SK-N-SH (cell line): ENCODE measurements around the gene TIMM17B. TPM values are rescaled to one million over a fixed set of nuclear protein-coding genes. Genes with fewer than 3 reads are reported as not detected.

Experiments
- CTCF ChIA-PET: fragments of 300-600, 350-600 bp; formaldehyde crosslinking; extraction: SDS; loops from one replicate; lab custom pipeline; 2021; lab: Yijun Ruan, JAX
- POLR2A ChIA-PET: fragments of 350-600 bp; sonication (Branson Sonifier 250); formaldehyde crosslinking; extraction: SDS; loops from one replicate; lab custom pipeline; 2020; ENCODE audit warnings: antibody characterized with exemption, inconsistent platforms; lab: Yijun Ruan, JAX
- DNase-seq: peaks from one replicate; pipeline ENCODE4 v3.0.0; 2012
- H2AFZ ChIP-seq: fragments of 200-600 bp; sonication (generic); 2 replicates; pipeline ENCODE4 v1.8.1; 2016; ENCODE audit warnings: antibody characterized with exemption, mild to moderate bottlenecking, low read depth
- H3F3A ChIP-seq: fragments of 200-600 bp; sonication (generic); replicated peaks from 2 replicates; pipeline ENCODE3; 2016; ENCODE audit warnings: antibody characterized with exemption, mild to moderate bottlenecking; ENCODE audit not compliant: insufficient read depth
- H3K27ac ChIP-seq, 2 experiments: fragments of 200-500 bp in 1 of 2; fragments of 200-600 bp in 1 of 2; sonication (Bioruptor generic) in 1 of 2; sonication (generic), shearing (Covaris generic) in 1 of 2; 2 replicates each; pipeline versions ENCODE4 v1.5.1 to v1.6.1; 2014 to 2016; ENCODE audit warnings: low read depth in 2 of 2, inconsistent platforms in 1 of 2, low read length in 1 of 2, mild to moderate bottlenecking in 1 of 2, mixed read lengths in 1 of 2
- H3K27me3 ChIP-seq: fragments of 200-600 bp; sonication (generic), shearing (Covaris generic); 2 replicates; pipeline ENCODE4 v1.6.1; 2016; ENCODE audit warnings: mixed run types; ENCODE audit not compliant: insufficient read depth
- H3K36me3 ChIP-seq, 2 experiments: fragments of 200-500 bp in 1 of 2; fragments of 200-600 bp in 1 of 2; sonication (Bioruptor generic) in 1 of 2; sonication (generic) in 1 of 2; replicated peaks in 1 of 2; 2 replicates each; pipeline versions ENCODE3 to v1.5.1; 2014 to 2016; ENCODE audit warnings: low read length in 1 of 2, mild to moderate bottlenecking in 1 of 2; ENCODE audit not compliant: insufficient read depth in 2 of 2, control insufficient read depth in 1 of 2
- H3K4me1 ChIP-seq, 2 experiments: fragments of 200-500 bp in 1 of 2; fragments of 200-600 bp in 1 of 2; sonication (Bioruptor generic) in 1 of 2; sonication (generic), shearing (Covaris generic) in 1 of 2; 2 replicates each; pipeline versions ENCODE4 v1.5.1 to v1.6.1; 2014 to 2016; ENCODE audit warnings: low read depth in 1 of 2, low read length in 1 of 2, mixed run types in 1 of 2; ENCODE audit not compliant: insufficient read depth in 2 of 2, control insufficient read depth in 1 of 2
- H3K4me2 ChIP-seq: fragments of 200-600 bp; sonication (generic), shearing (Covaris generic); 2 replicates; pipeline ENCODE4 v1.6.1; 2017; ENCODE audit warnings: mixed run types
- H3K4me3 ChIP-seq, 2 experiments: fragments of 200-500 bp in 1 of 2; fragments of 200-600 bp in 1 of 2; sonication (Bioruptor generic) in 1 of 2; sonication (generic), shearing (Covaris generic) in 1 of 2; 2 replicates each; pipeline versions ENCODE4 v1.5.1 to v1.8.1; 2014 to 2016; ENCODE audit warnings: low read depth in 2 of 2, inconsistent platforms in 1 of 2, low read length in 1 of 2, mild to moderate bottlenecking in 1 of 2, mixed read lengths in 1 of 2, moderate library complexity in 1 of 2
- H3K79me2 ChIP-seq: fragments of 200-600 bp; sonication (generic); 2 replicates; pipeline ENCODE4 v1.8.1; 2017; ENCODE audit warnings: mild to moderate bottlenecking; ENCODE audit not compliant: insufficient read depth
- H3K9ac ChIP-seq: fragments of 200-600 bp; sonication (generic); 2 replicates; pipeline ENCODE4 v1.6.1; 2017; ENCODE audit warnings: mixed run types
- H3K9me2 ChIP-seq: fragments of 200-600 bp; sonication (generic); 2 replicates; pipeline ENCODE4 v1.6.1; 2017; ENCODE audit warnings: mixed run types
- H3K9me3 ChIP-seq: fragments of 200-600 bp; sonication (generic); 2 replicates; pipeline ENCODE4 v1.6.1; 2017; ENCODE audit warnings: mixed run types, mild to moderate bottlenecking, moderate library complexity
- H4K20me1 ChIP-seq: fragments of 200-600 bp; sonication (generic); 2 replicates; pipeline ENCODE4 v1.6.1; 2017; ENCODE audit warnings: mild to moderate bottlenecking, mixed run types; ENCODE audit not compliant: insufficient read depth
- CTCF ChIP-seq: fragments of 200-600 bp; sonication (generic); IDR thresholded peaks from 2 replicates; pipeline ENCODE4 v1.6.1; 2017; ENCODE audit warnings: antibody characterized with exemption, mild to moderate bottlenecking, moderate library complexity
- EZH2phosphoT487 ChIP-seq: fragments of 200-600 bp; sonication (generic); IDR thresholded peaks from 2 replicates; pipeline ENCODE4 v1.6.1; 2017; ENCODE audit warnings: low read depth, mixed run types, mild to moderate bottlenecking, antibody characterized with exemption, moderate library complexity, borderline replicate concordance
- IRF3 ChIP-seq: fragments of 150-350 bp; IDR thresholded peaks from 2 replicates; pipeline ENCODE4 v1.6.1; 2016; ENCODE audit warnings: mild to moderate bottlenecking, low read depth, low read length
- JUND ChIP-seq: IDR thresholded peaks from 2 replicates; pipeline ENCODE4 v1.4.0; 2012
- MAX ChIP-seq: IDR thresholded peaks from 2 replicates; pipeline ENCODE4 v1.4.0; 2012; ENCODE audit warnings: low read depth
- NFIC ChIP-seq: IDR thresholded peaks from 2 replicates; pipeline ENCODE4 v1.4.0; 2012; ENCODE audit warnings: borderline replicate concordance
- POLR2AphosphoS5 ChIP-seq: IDR thresholded peaks from 2 replicates; pipeline ENCODE4 v1.6.1; 2012; ENCODE audit warnings: low read depth, low read length
- RAD21 ChIP-seq: IDR thresholded peaks from 2 replicates; pipeline ENCODE4 v1.6.1; 2012; ENCODE audit warnings: mild to moderate bottlenecking, low read length
- REST ChIP-seq: IDR thresholded peaks from 2 replicates; pipeline ENCODE4 v1.6.1; 2012; ENCODE audit warnings: mild to moderate bottlenecking, low read depth, low read length, moderate library complexity
- RFX5 ChIP-seq: IDR thresholded peaks from 2 replicates; pipeline ENCODE4 v1.6.1; 2012; ENCODE audit warnings: mild to moderate bottlenecking, improper control_type of control experiment, low read length
- SIN3A ChIP-seq: IDR thresholded peaks from 2 replicates; pipeline ENCODE4 v1.6.1; 2012; ENCODE audit warnings: low read depth, mild to moderate bottlenecking, low read length, moderate library complexity, borderline replicate concordance
- SMC3 ChIP-seq: IDR thresholded peaks from 2 replicates; pipeline ENCODE4 v1.6.1; 2012; ENCODE audit warnings: low read depth, low read length, improper control_type of control experiment
- TCF12 ChIP-seq: IDR thresholded peaks from 2 replicates; pipeline ENCODE4 v1.4.0; 2012
- TEAD4 ChIP-seq: IDR thresholded peaks from 2 replicates; pipeline ENCODE4 v1.4.0; 2012; ENCODE audit warnings: mild to moderate bottlenecking, borderline replicate concordance; ENCODE audit not compliant: insufficient read depth
- USF1 ChIP-seq: IDR thresholded peaks from 2 replicates; pipeline ENCODE4 v1.4.0; 2012; ENCODE audit warnings: low read depth, borderline replicate concordance
- ZBTB33 ChIP-seq: IDR thresholded peaks from 2 replicates; pipeline ENCODE4 v1.4.0; 2012; ENCODE audit warnings: low read depth, borderline replicate concordance
- WGBS: methylation state at CpG from one replicate; pipeline ENCODE4 v1.1.6; 2017; ENCODE audit warnings: low lambda C conversion rate; 5-methylcytosine and 5-hydroxymethylcytosine counted together
- polyA plus RNA-seq, 3 experiments: library from polyadenylated mRNA; depleted of rRNA; stranded (reverse); fragments of >200 nt; gene quantifications; 2 replicates each; pipeline ENCODE4 v1.2.3, GENCODE V29; 2012

Gene TIMM17B
- polyA plus RNA-seq, 1 of the 3 experiments (the other 2 are of a cell fraction) = 87.0 TPM

- ChIA-PET CTCF (no interaction called here), POLR2A (no interaction called here)
- 100% methylated on average over 5 of the region's 5 CpGs for WGBS
- TF ChIP-seq NFIC = no peak
- peaks cover 4 to 13% of the 10 kb centered on the region in 2 experiments; a peak in 2 of 4 replicates for H3K4me1 ChIP-seq
- no peak overlapping the region for H3K4me2 ChIP-seq
- peaks cover 12% of the 10 kb centered on the region for H3F3A ChIP-seq
- H3K9ac ChIP-seq = no peak overlapping the region
- H3K79me2 ChIP-seq = no peaks in the 10 kb centered on the region
- H3K27ac ChIP-seq = no peak overlapping the region
- DNase-seq = no peak
- H4K20me1 ChIP-seq = 0 out of 2 replicates have a peak, but pooled peaks cover 8% of the 10 kb centered on the region
- H3K9me2 ChIP-seq = no peaks in the 10 kb centered on the region
- H3K9me3 ChIP-seq = no peaks in the 10 kb centered on the region
- H3K27me3 ChIP-seq = no peaks in the 10 kb centered on the region
- H3K4me3 ChIP-seq = no peak overlapping the region
- H3K36me3 ChIP-seq = peaks cover 6 to 56% of the 10 kb centered on the region in 2 experiments
- no peak overlapping the region for H2AFZ ChIP-seq
Measured at GRCh38 chrX:48924270-48924669, 26.7 kb upstream of the TIMM17B start.

- CTCF ChIA-PET = no interaction called here
Measured at GRCh38 chrX:48923771-48924170, 26.2 kb upstream of the TIMM17B start.

More at GRCh38 chrX:48923771-48924170, 26.2 kb upstream of the TIMM17B start:
- Histone ChIP-seq H3K4me1 (peaks cover 5 to 13% of the 10 kb centered on the region in 2 experiments; a peak in 2 of 4 replicates), H3K4me3 (no peak overlapping the region), H4K20me1 (0 out of 2 replicates have a peak, but pooled peaks cover 9% of the 10 kb centered on the region), H3K79me2 (no peaks in the 10 kb centered on the region), H3K4me2 (no peak overlapping the region), H3K9me3 (no peaks in the 10 kb centered on the region), H3F3A (peaks cover 12% of the 10 kb centered on the region), H2AFZ (no peak overlapping the region), H3K27ac (no peak overlapping the region), H3K27me3 (no peaks in the 10 kb centered on the region), H3K9me2 (no peaks in the 10 kb centered on the region), H3K9ac (no peak overlapping the region), H3K36me3 (peaks cover 6 to 56% of the 10 kb centered on the region in 2 experiments)
- POLR2A ChIA-PET = no interaction called here
- TF ChIP-seq TCF12 (no peak), RFX5 (no peak), SMC3 (no peak), MAX (no peak), RAD21 (no peak), USF1 (no peak), JUND (no peak), SIN3A (no peak), EZH2phosphoT487 (no peak), ZBTB33 (no peak), REST (no peak), CTCF (no peak), TEAD4 (no peak), POLR2AphosphoS5 (no peak), IRF3 (no peak)
- no peak for DNase-seq
- WGBS = 96% methylated on average over 8 of the region's 13 CpGs
